Measurements from ENCODE around the gene TMEM100.
"Not testable (repeated sequence)": the region's sequence is repeated elsewhere in the genome, so short reads cannot be mapped to it uniquely, and the experiment has no call there.

TMEM100 gene

DNA sequence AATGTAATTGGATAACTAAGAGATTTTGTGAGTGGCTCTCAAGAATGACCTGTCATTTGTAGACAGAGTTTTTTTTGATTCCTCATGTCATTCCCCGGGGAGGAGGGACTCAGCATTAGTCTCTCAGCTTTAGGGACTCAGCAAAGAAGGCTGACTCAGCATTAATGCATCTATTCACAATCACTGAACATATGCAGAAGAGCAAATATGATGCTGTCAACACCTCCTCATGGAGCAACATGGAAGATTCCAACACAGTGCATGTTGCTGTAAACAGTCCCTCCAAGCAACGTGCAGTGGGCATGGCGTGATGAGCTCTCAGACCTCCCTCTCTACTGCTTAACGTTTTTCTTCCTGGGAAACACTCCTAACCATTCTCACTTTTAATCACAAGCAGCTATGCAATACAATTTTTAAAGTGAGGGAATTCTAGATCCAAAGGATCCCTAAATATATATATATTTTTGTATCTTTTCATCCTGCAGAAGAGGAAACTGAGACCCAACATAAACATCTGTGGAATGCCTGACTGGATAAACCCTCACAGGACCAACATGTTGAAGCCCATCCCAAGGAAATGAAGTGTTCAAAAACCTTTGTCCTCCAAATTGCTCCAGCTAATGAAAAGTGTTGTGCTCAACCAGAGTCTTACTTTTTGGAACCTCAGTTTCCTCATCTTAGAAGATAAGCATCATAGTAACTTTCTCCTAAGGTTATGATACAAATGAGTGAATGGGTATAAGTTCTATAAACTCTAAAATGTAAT is 38.9 kb downstream of the TMEM100 start:
- no peak for DNase-seq (ENCODE audit: low read depth)

DNA sequence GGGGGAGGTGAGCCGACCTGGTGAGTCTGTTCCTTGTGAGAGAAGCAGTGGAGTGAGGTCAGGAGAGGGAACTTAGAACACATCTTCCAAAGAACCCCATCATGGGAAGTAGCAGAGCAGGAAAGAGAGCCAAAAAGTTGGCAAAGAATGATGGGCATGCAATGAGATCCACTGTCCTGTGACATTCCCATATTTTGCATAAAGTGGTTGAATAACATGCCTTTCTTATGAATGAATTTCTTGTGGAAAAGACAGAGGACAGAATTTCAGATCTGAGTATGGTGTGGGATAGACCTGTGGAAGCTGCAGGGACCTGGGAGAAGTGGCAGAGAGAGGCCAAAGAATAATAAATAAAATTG is 41.3 kb downstream of the TMEM100 start:
- no peak for DNase-seq (ENCODE audit: low read depth)

GRCh38 chr17:55680686-55681341 is 41.9 kb downstream of the TMEM100 start:
- DNase-seq (ENCODE audit: low read depth), result no peak

DNA sequence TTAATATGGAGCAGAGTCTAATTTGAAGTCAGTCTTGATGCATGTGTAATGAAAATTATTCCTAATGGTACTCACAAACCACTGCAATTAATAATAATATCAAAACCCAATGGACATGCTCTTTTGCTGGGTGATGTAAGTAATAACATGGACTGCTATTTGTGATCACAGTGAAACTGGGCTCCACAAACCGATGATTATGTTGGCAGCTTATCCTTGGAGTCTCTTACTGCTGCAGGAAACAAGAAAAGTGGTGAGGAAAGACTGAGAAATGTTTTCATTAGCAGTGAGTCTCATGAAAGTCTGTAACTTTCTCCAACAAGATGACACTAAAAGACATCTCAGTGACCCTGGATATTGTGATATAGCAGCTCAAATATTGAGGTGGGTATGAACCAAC is 45.2 kb downstream of the TMEM100 start:
- no peak for DNase-seq (ENCODE audit: low read depth)

GRCh38 chr17:55676274-55676673 is 46.4 kb downstream of the TMEM100 start:
- no peak for DNase-seq (ENCODE audit: low read depth)

GRCh38 chr17:55673743-55674506 is 48.7 kb downstream of the TMEM100 start:
- DNase-seq (ENCODE audit: low read depth), result peak; percentile 1

DNA sequence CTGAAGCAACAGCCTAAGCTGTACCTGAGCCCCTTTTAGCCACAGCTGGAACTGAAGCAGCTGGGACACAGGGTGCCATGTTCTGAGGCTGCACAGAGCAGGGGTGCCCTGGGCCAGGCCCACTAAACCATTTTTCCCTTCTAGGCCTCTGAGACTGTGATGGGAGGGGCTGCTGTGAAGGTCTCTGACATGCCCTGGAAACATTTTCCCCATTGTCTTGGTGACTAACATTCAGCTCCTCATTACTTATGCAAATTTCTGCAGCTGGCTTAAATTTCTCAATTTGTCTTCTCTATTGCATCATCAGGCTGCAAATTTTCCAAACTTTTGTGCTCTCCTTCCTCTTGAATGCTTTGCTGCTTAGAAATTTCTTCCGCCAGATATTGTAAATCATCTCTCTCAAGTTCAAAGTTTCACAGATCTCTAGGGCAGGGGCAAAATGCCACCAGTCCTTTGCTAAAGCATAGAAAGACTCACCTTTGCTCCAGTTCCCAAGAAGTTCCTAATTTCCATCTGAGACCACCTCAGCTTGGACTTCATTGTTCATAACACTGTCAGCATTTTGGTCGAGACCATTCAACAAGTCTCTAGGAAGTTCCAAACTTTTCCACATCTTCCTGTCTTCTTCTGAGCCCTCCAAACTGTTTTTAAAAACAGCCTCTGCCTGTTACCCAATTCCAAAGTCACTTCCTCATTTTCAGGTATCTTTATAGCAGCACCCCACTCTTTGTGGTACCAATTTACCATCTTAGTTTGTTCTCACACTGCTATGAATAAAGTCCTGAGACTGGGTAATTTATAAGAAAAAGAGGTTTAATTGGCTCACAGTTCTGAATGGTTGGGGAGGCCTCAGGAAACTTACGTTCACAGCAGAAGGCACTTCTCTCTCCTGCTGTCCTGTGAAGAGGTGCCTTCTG is 49.8 kb downstream of the TMEM100 start:
- DNase-seq (ENCODE audit: low read depth), result no peak

- DNase-seq (ENCODE audit: low read depth), result not testable (repeated sequence)
Observed at GRCh38 chr17:55672010-55672409, 50.7 kb downstream of the TMEM100 start.
